ENCODE results near the gene SEPTIN8. TPM values are rescaled to one million over a fixed set of nuclear protein-coding genes. Genes with fewer than 3 reads are reported as not detected.
A peak's percentile ranks its signal among the peaks of the same experiment; 100 is the strongest.

Gene SEPTIN8
- total RNA-seq, 2 donors from 2014 or later, result 27.5 to 27.7 TPM

- Histone ChIP-seq H3K9me3 (no peaks in the 10 kb centered on the region), H3K4me1 (peaks cover 35% of the 10 kb centered on the region), H3K27me3 (no peaks in the 10 kb centered on the region), H3K27ac (peak overlapping the region in 2 of 4 donors; percentile 63 to 80), H3K36me3 (replicated peaks in 1 of 2; ENCODE audit: insufficient read depth in 1 of 2, low read depth in 2 of 2) (no peaks in the 10 kb centered on the region), H3K4me3 (no peak overlapping the region)
- 46 to 67% methylated on average over 4 of the region's 4 CpGs for WGBS, 2 donors
- TF ChIP-seq, protein P1, sequence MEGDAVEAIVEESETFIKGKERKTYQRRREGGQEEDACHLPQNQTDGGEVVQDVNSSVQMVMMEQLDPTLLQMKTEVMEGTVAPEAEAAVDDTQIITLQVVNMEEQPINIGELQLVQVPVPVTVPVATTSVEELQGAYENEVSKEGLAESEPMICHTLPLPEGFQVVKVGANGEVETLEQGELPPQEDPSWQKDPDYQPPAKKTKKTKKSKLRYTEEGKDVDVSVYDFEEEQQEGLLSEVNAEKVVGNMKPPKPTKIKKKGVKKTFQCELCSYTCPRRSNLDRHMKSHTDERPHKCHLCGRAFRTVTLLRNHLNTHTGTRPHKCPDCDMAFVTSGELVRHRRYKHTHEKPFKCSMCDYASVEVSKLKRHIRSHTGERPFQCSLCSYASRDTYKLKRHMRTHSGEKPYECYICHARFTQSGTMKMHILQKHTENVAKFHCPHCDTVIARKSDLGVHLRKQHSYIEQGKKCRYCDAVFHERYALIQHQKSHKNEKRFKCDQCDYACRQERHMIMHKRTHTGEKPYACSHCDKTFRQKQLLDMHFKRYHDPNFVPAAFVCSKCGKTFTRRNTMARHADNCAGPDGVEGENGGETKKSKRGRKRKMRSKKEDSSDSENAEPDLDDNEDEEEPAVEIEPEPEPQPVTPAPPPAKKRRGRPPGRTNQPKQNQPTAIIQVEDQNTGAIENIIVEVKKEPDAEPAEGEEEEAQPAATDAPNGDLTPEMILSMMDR (IDR thresholded peaks at IDR 0.05), result no peak
- no peak for TF ChIP-seq POLR2A (IDR thresholded peaks at IDR 0.05)
- intact Hi-C loops (cut with DNase I), result no loop called here
- ATAC-seq (no peak), DNase-seq (no peak)
These were observed 1.1 kb upstream of the SEPTIN8 start for GRCh38 chr5:132778129-132778528.

- H3K27me3 ChIP-seq, result no peaks in the 10 kb centered on the region
- peaks cover 40% of the 10 kb centered on the region for H3K4me1 ChIP-seq
- no peaks in the 10 kb centered on the region for H3K36me3 ChIP-seq (replicated peaks in 1 of 2; ENCODE audit: insufficient read depth in 1 of 2, low read depth in 2 of 2)
- TF ChIP-seq, protein P1 (IDR thresholded peaks at IDR 0.05), result no peak
- TF ChIP-seq POLR2A (IDR thresholded peaks at IDR 0.05), result no peak
- peak overlapping the region; percentile 40 to 80 (median 68) for H3K27ac ChIP-seq
- H3K4me3 ChIP-seq, result peak overlapping the region; percentile 41 to 77
- 0% methylated on average over 12 of the region's 40 CpGs; no CpG with 5 or more reads in 1 of the 2 donors for WGBS, 2 donors
- no peak for DNase-seq
- ATAC-seq, result no peak
- H3K9me3 ChIP-seq, result no peaks in the 10 kb centered on the region
- intact Hi-C loops (cut with DNase I), result no loop called here
These were observed 166 bp downstream of the SEPTIN8 start for GRCh38 chr5:132776938-132777208.

DNA sequence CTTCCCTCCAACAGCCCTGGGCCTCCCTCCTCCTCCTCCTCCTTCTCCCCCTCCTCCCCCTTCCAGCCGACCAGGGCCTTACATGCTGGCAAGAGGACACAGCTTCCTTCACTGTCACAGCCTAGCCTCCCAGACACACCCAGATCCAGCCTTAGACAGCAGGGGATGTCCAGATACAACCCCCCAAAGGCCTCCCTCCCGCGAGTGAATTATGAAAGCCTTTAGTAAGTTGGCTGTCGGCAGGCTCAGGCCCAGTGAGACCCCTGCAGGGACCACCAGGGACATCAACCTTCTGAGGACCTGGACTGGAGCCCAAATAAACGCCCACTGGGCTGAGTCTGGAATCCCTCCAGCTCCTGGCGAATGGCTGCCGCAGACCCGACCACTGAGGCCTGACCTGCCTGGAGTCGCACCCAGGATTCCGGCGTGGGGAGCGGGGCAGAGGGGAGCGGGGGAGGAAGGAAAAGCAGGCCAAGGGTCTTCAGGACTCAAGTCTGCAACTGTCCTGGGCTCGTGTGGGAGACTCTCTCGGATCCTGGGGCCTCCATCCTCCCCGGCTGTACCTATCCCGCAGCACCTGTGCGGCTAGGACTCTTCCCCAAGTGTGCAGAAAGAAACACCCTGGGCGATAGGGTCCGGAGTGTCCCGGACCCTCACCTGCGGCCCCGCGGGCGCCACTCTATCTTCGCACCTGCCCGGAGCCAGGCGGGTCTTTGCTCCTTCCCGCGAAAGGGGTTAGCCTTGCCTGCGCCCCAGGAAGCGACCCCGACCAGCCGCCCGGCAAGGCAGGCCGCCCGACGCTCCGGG is 705 bp downstream of the SEPTIN8 start:
- DNase-seq, result peak in 3 of 4 donors; percentile 25 to 37 (median 32)

DNA sequence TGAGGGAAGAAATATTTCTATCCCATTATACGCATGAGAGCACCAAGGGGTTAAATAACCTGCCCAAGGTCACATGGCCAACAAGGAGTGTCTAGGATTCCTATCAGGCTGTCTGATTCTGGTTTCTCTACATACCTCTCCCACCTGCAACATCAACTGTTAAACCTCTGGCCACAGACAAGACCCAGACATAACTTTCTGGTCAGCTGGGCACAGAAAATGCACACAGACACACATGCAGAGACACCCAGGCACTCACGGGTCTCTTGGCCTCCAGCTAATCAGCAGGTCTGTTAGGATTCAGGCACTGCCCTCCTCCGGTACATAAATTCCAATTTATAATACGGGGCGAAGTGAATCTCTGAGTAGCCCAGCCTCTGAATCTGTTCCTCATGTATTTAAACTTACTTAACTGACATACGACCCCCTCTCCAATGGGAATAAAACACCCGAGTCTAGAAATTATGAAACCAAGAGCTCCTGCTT is 1.5 kb downstream of the SEPTIN8 start:
- peak overlapping the region in 3 of 4 donors; percentile 63 to 80 (median 72) for H3K27ac ChIP-seq
- no peaks in the 10 kb centered on the region for H3K36me3 ChIP-seq (replicated peaks in 1 of 2; ENCODE audit: insufficient read depth in 1 of 2, low read depth in 2 of 2)
- 20 to 26% methylated on average over 7 of the region's 7 CpGs for WGBS, 2 donors
- TF ChIP-seq, protein P1 (IDR thresholded peaks at IDR 0.05), result no peak
- no peak for TF ChIP-seq POLR2A (IDR thresholded peaks at IDR 0.05)
- no peaks in the 10 kb centered on the region for H3K27me3 ChIP-seq
- DNase-seq, result peak in 1 of 4 donors; percentile 41
- H3K9me3 ChIP-seq, result no peaks in the 10 kb centered on the region
- H3K4me3 ChIP-seq, result no peak overlapping the region
- peak; percentile 9 for ATAC-seq
- peaks cover 51% of the 10 kb centered on the region for H3K4me1 ChIP-seq
- intact Hi-C loops (cut with DNase I), result no loop called here

More for the DNA sequence above, 705 bp downstream of the SEPTIN8 start:
- Histone ChIP-seq H3K27me3 (no peaks in the 10 kb centered on the region), H3K9me3 (no peaks in the 10 kb centered on the region), H3K4me1 (peaks cover 46% of the 10 kb centered on the region), H3K36me3 (replicated peaks in 1 of 2; ENCODE audit: insufficient read depth in 1 of 2, low read depth in 2 of 2) (no peaks in the 10 kb centered on the region), H3K4me3 (peak overlapping the region; percentile 41 to 77), H3K27ac (peak overlapping the region; percentile 40 to 80 (median 68))
- ATAC-seq, result peak; percentile 16
- intact Hi-C loops (cut with DNase I), result no loop called here
- 4 to 6% methylated on average over 8 to 34 of the region's 39 CpGs for WGBS, 2 donors
- TF ChIP-seq, protein P1 (IDR thresholded peaks at IDR 0.05), result no peak
- no peak for TF ChIP-seq POLR2A (IDR thresholded peaks at IDR 0.05)
